GM12874 (cell line): Measurements from ENCODE around the gene NAPG.

Experiments used
- TF ChIP-seq, protein P1 (sequence below): IDR thresholded peaks from 2 replicates; pipeline ENCODE4 v1.5.1; 2011; ENCODE audit warnings: low read depth, mild to moderate bottlenecking, control low read depth, low read length, moderate library complexity; ENCODE audit not compliant: insufficient read depth

The NAPG gene

GRCh38 chr18:10523544-10523943, 2.3 kb upstream of the NAPG start:
- TF ChIP-seq, protein P1, sequence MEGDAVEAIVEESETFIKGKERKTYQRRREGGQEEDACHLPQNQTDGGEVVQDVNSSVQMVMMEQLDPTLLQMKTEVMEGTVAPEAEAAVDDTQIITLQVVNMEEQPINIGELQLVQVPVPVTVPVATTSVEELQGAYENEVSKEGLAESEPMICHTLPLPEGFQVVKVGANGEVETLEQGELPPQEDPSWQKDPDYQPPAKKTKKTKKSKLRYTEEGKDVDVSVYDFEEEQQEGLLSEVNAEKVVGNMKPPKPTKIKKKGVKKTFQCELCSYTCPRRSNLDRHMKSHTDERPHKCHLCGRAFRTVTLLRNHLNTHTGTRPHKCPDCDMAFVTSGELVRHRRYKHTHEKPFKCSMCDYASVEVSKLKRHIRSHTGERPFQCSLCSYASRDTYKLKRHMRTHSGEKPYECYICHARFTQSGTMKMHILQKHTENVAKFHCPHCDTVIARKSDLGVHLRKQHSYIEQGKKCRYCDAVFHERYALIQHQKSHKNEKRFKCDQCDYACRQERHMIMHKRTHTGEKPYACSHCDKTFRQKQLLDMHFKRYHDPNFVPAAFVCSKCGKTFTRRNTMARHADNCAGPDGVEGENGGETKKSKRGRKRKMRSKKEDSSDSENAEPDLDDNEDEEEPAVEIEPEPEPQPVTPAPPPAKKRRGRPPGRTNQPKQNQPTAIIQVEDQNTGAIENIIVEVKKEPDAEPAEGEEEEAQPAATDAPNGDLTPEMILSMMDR: no peak

DNA sequence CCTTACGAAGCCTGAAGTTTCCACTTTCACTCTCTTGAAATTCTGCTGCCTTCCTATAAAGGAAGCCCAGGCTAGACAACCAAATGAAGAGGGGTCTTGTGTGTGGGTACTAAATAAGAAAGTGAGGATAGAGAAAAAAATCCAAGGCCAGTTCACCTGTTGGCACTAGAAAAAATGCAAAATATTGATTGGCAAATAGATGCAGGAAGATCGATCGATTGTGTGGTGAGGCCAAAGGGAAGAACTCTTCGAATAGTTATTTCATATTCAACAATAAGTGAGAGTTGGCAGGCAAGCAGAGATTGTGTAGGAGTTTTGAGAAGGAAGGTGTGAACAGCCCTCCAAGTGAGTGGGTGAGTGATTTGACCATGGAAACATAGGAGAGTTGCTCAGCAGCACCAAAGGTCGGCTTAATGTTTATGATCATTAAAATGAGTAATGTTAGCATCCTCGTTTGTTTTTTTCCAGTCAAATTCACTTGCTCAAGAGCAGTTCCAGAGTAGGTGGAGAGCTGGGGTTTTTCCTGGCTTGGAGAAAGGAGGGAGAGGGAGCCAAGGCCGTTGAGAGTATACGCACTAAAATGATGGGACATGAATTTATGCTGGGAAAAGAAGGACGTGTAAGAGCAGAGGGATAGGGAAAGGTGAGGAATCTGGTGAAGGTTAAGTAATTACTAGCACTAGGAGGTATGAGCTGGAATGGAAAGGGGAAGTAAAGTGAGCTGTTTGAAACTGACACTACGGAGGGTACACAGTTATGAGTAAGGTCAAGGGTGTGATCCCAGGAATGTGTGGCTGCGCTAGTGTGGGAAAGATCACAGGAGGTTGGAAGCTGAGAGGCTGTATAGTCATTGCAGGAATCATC, 1.1 kb upstream of the NAPG start:
- TF ChIP-seq, protein P1: no peak

- TF ChIP-seq, protein P1: no peak
Measured at GRCh38 chr18:10525371-10525691, 496 bp upstream of the NAPG start.

DNA sequence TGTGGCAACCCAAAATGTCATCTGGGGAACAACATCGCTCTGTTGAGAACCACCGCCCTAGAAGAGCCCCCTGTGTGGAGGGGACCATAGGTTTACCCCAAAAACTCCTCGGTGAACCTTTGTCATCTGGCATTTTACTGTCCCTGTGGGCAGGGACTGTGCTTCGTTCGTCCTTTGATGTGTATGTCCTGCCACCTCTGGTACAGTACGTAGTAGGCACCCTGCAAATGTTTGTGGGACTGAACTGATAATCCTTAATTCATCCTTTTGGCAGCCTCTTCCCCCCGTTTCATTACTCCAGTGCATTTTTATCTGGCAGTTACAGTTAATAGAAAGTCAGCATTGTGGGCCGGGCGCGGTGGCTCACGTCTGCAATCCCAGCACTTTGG, 728 bp downstream of the NAPG start:
- TF ChIP-seq, protein P1: no peak

- TF ChIP-seq, protein P1: no peak
Measured at GRCh38 chr18:10528439-10528838, 2.6 kb downstream of the NAPG start.

GRCh38 chr18:10530002-10530401, 4.2 kb downstream of the NAPG start:
- TF ChIP-seq, protein P1: no peak

GRCh38 chr18:10530852-10531251, 5.0 kb downstream of the NAPG start:
- TF ChIP-seq, protein P1: no peak
